ENCODE measurements around the gene OTOP3.

The OTOP3 gene

GRCh38 chr17:74986206-74986576 is 50.5 kb downstream of the OTOP3 start:
- DNase-seq (ENCODE audit: low read depth), result no peak

GRCh38 chr17:74987418-74987908 is 51.8 kb downstream of the OTOP3 start, which contains the start of gene CDR2L:
Gene CDR2L, plus strand, starts transcription at chr17:74987632. Its CDS starts 412 bp downstream, at chr17:74988044.
- DNase-seq (ENCODE audit: low read depth), result peak; percentile 90

DNA sequence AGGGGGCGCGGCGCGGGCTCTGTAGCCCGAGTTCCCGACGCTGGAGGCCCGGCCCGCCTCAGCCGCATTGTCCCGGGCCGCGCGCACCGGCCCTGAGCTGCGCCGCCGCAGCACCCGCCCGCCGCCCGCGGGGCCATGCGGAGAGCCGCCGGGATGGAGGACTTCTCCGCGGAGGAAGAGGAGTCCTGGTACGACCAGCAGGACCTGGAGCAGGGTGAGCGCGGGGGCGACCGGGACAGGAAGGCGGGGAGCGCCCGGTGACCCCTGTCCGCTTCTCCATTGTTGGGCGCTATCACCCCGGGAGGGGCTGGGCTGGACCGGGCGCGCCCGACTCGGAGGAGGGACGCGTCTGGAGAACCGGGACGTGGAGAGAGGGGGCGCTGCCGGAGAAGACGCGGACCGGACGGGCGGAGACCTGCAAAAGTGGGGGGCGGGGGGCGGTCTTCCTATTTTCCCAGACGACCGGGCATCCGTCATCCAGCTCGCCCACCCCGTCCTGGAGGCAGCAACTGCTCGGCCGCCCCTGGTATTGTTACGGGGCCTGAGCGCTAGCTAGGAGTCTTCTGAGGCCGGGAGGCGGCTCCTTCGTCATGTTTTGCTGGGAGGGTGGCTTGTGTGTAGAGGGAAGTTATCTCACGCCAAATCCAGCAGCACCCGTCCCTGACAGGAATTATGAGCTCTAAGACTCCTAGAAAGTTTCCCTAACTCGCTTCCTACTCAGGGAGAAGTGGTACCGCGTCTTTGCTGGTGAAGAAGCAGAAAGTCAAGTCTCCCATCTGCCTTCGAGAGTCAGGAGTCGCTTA is 52.4 kb downstream of the OTOP3 start:
- peak; percentile 1 for DNase-seq (ENCODE audit: low read depth)

DNA sequence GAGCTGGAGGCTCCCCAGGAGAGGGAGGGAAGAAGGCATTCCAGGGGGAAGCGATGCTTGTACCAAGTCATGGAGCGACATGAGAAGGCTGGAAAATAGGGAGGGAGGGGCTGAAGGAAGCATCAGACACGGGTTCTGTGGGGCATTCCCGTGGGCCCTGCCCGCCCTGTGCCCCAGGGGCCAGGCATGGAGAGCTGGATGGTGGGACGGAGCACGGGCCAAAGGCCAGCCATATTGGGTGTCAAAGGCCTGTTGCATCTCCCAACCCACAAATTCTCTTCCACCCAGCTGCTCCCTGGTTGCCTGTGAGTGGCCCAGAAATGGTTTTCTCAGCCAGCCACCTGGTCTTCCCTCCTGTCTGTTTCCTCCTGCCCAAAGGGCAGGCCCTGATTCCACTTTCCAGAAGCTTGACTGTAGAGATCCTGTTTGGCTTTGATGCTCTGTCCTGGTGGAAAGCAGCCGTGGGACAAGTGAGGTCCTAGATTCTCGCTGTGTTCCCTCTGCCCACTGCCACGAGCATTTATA is 54.9 kb downstream of the OTOP3 start:
- DNase-seq (ENCODE audit: low read depth), result no peak

- no peak for DNase-seq (ENCODE audit: low read depth)
Observed at GRCh38 chr17:74992223-74992622, 56.5 kb downstream of the OTOP3 start.

DNA sequence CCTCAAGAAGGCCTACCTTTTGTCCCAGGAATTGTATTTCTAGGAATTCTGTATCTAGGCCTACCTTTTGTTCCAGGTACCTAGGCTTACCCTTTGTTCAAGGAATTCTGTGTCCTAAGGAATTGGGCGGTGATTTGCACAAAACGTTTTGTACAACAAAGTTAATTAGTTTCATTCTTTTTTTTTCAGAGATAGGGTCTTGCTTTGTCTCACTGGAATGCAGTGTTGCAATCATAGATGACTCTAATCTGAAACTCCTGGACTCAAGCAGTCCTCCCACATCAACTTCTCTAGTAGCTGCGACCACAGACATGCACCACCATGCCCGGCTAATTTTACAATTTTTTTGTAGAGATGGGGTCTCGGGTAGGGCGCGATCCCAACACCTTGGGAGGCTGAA is 58.7 kb downstream of the OTOP3 start:
- no peak for DNase-seq (ENCODE audit: low read depth)

- DNase-seq (ENCODE audit: low read depth), result no peak
Observed at GRCh38 chr17:74995847-74996246, 60.1 kb downstream of the OTOP3 start.

DNA sequence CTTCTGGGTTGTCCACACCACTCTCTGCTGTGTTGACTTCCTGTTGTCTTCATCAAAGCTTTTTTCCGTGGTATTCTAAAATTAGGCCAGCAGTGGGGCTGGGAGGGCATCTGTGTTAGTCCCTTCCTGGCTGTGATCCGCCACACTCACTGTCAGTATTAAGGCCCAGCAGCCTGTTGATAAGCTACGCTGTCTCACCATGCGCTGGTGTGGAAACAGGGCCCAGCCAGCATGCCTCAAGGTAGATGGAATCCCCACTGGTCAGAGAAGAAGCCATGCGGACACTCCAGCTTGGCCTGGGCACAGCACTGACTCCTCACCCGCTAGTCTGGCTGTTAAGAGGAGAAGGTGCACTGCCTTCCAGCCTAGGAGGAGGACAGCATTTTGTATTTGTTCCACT is 63.1 kb downstream of the OTOP3 start:
- DNase-seq (ENCODE audit: low read depth), result no peak

DNA sequence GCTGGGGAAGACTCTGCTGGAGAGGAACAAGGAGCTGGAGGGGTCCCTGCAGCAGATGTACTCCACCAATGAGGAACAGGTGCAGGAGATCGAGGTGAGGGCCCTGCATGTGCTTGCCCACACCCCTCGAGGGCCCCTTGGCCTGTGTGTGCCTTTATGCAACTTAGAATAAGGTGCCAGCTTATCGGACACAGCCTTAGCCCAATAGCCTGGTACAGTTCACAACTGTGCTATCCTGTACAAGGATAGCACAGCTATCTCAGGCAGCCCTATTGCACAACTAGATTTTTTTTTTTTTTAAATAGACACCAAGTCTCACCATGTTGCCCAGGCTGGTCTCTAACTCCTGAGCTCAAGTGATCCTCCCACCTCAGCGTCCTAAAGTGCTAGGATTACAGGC is 63.8 kb downstream of the OTOP3 start:
- no peak for DNase-seq (ENCODE audit: low read depth)

Measured in stimulated activated CD8-positive, alpha-beta memory T cell treated with anti-CD3 and anti-CD28 coated beads, Interleukin-4, amount 100 ng/mL, for 24 hours (primary cell).